K562 (cell line): Measurements from ENCODE around the gene DLK2. TPM values are rescaled to one million over a fixed set of nuclear protein-coding genes. Genes with fewer than 3 reads are reported as not detected.

Experiments used
- C11orf30 ChIP-seq: fragments of 450-650 bp; IDR thresholded peaks from 2 replicates; pipeline ENCODE4 v1.6.1; 2016; ENCODE audit warnings: low read depth, mild to moderate bottlenecking
- DDX20 ChIP-seq: fragments of 450-650 bp; IDR thresholded peaks from 2 replicates; pipeline ENCODE4 v1.6.1; 2016; ENCODE audit warnings: missing genetic modification characterization, low read depth, mild to moderate bottlenecking, missing compliant biosample characterization, moderate library complexity
- EP300 ChIP-seq: IDR thresholded peaks from 2 replicates; pipeline ENCODE4 v1.6.1; 2012; ENCODE audit warnings: low read length, improper control_type of control experiment
- FOXA1 ChIP-seq: fragments of 450-650 bp; IDR thresholded peaks from 2 replicates; pipeline ENCODE4 v1.6.1; 2016; ENCODE audit warnings: mild to moderate bottlenecking, borderline replicate concordance
- GATAD2A ChIP-seq: fragments of 450-650 bp; IDR thresholded peaks from 2 replicates; pipeline ENCODE4 v1.6.1; 2017
- HLTF ChIP-seq: fragments of 450-650 bp; IDR thresholded peaks from 2 replicates; pipeline ENCODE4 v1.6.1; 2016
- NCOR1 ChIP-seq: fragments of 450-650 bp; IDR thresholded peaks from 2 replicates; pipeline ENCODE4 v1.6.1; 2016; ENCODE audit warnings: mild to moderate bottlenecking, moderate library complexity
- POLR3G ChIP-seq: IDR thresholded peaks from 2 replicates; pipeline ENCODE4 v1.6.1; 2011; ENCODE audit not compliant: insufficient read length, insufficient replicate concordance; ENCODE audit errors: extremely low read depth
- SMARCA5 ChIP-seq: fragments of 450-650 bp; IDR thresholded peaks from 2 replicates; pipeline ENCODE4 v1.6.1; 2016
- SMC3 ChIP-seq: conservative IDR thresholded peaks from 2 replicates; pipeline ENCODE4 v1.6.1; 2011; ENCODE audit warnings: low read depth, low read length, improper control_type of control experiment; ENCODE audit not compliant: insufficient read depth
- TCFL5 ChIP-seq: fragments of 250-450 bp; sonication (Bioruptor Pico); conservative IDR thresholded peaks from 2 replicates; pipeline ENCODE4 v1.6.1; 2021; ENCODE audit warnings: mild to moderate bottlenecking, moderate library complexity, matching md5 sums
- ZNF121 ChIP-seq: sonication (generic); formaldehyde crosslinking; conservative IDR thresholded peaks from 2 replicates; pipeline ENCODE4 v1.8.0; 2022; ENCODE audit warnings: missing genetic modification reagents
- ZNF253 ChIP-seq: fragments of 250-450 bp; sonication (Bioruptor Pico); conservative IDR thresholded peaks from 2 replicates; pipeline ENCODE4 v1.6.1; 2021; ENCODE audit warnings: mild to moderate bottlenecking
- ZNF384 ChIP-seq: IDR thresholded peaks from 2 replicates; pipeline ENCODE4 v1.6.1; 2012; ENCODE audit warnings: low read depth, low read length, improper control_type of control experiment
- polyA plus RNA-seq, 8 experiments: library from polyadenylated mRNA; depleted of rRNA in 4 of 8; stranded (reverse) in 5 of 8; unstranded in 3 of 8; fragments of >200 nt; fragmentation: Nextera tagmentation in 2 of 8; fragmentation: Illumina TruSeq in 1 of 8; extraction: Ambion mirVana in 2 of 8; extraction: Trizol in 1 of 8; gene quantifications; 2 replicates each; pipeline versions ENCODE4 v1.2.1 to v1.2.3, GENCODE V29; 2011 to 2014; ENCODE audit warnings: inconsistent platforms in 1 of 8, missing spikeins in 1 of 8
- total RNA-seq, 7 experiments: library from RNA; depleted of rRNA in 6 of 7; stranded (reverse); fragments of >200 nt in 6 of 7; fragmentation: Illumina TruSeq in 2 of 7; extraction: Trizol in 2 of 7; gene quantifications; 2 replicates each; pipeline versions ENCODE4 v1.2.1 to v1.2.3, GENCODE V29; 2011 to 2021; ENCODE audit warnings: low replicate concordance in 1 of 7
- TF ChIP-seq, protein P1 (sequence below), 2 experiments: fragments of 450-650 bp; formaldehyde crosslinking in 1 of 2; IDR thresholded peaks; 2 replicates each; pipeline versions ENCODE4 v1.4.0 to v1.6.1; 2014 to 2020; ENCODE audit warnings: mild to moderate bottlenecking in 2 of 2, borderline replicate concordance in 1 of 2, low read depth in 1 of 2
- TF ChIP-seq, protein P2 (sequence below): fragments of 250-450 bp; sonication (Bioruptor Pico); IDR thresholded peaks from 2 replicates; pipeline ENCODE4 v1.5.0; 2021; ENCODE audit warnings: mild to moderate bottlenecking, moderate library complexity
- TF ChIP-seq, protein P3 (sequence below): fragments of 450-650 bp; conservative IDR thresholded peaks from 2 replicates; pipeline ENCODE4 v1.6.1; 2016; ENCODE audit warnings: missing genetic modification characterization, low read depth, mild to moderate bottlenecking, missing compliant biosample characterization, moderate library complexity

The DLK2 gene
- total and polyA plus RNA-seq, 9 of the 15 experiments (the other 6 are each of a cell fraction or from before 2014, with no cell fraction given), result 0.11 to 0.53 (median 0.29) TPM; not detected in 3

DNA sequence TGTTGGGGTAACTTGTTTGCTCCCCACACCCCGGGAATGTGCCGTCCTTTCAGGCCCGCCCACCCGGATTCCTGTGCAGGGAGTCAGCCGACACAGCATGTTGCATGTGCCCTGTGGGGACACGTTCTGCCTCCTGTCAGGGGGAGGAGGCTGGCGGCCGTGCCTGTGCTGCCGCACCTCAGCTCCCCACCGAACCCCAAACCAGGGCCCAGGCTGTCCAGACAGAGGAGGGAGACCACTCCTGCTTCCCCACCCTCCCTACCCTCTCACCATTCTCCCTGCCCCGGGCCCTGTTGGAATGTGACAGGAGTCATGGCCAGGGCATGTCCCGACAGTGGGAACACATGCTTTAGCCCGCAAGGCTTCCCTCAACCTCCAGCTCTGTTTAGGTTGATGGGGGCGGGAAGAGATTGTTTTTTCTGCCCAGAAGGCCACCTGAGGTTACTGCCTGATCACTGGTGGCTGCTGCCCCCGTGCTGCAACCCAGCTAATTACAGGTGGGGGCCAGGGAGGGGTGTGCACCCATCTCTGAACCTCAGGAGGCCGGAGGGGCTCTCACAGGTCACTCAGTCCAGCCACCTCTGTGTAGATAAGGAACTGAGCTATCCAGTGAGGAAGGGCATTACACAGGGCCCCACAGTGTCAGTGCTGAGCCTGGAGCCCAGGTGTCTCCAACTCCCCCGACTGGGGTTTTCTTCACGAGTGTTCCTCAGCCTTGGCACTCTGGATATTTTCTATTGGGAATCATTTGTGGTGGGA is 41.2 kb upstream of the DLK2 start (continued):
- TF ChIP-seq SMARCA5 (no peak), SMC3 (peak; percentile 92), ZNF121 (no peak), FOXA1 (no peak), GATAD2A (no peak), ZNF384 (peak; percentile 74), HLTF (no peak), NCOR1 (no peak), C11orf30 (no peak), ZNF253 (CRISPR knock-in tag) (no peak), TCFL5 (CRISPR knock-in tag) (no peak), DDX20 (tag) (no peak), POLR3G (no peak), EP300 (no peak)
- TF ChIP-seq, protein P1, sequence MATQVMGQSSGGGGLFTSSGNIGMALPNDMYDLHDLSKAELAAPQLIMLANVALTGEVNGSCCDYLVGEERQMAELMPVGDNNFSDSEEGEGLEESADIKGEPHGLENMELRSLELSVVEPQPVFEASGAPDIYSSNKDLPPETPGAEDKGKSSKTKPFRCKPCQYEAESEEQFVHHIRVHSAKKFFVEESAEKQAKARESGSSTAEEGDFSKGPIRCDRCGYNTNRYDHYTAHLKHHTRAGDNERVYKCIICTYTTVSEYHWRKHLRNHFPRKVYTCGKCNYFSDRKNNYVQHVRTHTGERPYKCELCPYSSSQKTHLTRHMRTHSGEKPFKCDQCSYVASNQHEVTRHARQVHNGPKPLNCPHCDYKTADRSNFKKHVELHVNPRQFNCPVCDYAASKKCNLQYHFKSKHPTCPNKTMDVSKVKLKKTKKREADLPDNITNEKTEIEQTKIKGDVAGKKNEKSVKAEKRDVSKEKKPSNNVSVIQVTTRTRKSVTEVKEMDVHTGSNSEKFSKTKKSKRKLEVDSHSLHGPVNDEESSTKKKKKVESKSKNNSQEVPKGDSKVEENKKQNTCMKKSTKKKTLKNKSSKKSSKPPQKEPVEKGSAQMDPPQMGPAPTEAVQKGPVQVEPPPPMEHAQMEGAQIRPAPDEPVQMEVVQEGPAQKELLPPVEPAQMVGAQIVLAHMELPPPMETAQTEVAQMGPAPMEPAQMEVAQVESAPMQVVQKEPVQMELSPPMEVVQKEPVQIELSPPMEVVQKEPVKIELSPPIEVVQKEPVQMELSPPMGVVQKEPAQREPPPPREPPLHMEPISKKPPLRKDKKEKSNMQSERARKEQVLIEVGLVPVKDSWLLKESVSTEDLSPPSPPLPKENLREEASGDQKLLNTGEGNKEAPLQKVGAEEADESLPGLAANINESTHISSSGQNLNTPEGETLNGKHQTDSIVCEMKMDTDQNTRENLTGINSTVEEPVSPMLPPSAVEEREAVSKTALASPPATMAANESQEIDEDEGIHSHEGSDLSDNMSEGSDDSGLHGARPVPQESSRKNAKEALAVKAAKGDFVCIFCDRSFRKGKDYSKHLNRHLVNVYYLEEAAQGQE (IDR thresholded peaks at IDR 0.05; ENCODE audit: borderline replicate concordance), result peak; percentile 80
- TF ChIP-seq, protein P1 (CRISPR knock-in tag; IDR thresholded peaks at IDR 0.05; ENCODE audit: low read depth), result no peak
- TF ChIP-seq, protein P2, sequence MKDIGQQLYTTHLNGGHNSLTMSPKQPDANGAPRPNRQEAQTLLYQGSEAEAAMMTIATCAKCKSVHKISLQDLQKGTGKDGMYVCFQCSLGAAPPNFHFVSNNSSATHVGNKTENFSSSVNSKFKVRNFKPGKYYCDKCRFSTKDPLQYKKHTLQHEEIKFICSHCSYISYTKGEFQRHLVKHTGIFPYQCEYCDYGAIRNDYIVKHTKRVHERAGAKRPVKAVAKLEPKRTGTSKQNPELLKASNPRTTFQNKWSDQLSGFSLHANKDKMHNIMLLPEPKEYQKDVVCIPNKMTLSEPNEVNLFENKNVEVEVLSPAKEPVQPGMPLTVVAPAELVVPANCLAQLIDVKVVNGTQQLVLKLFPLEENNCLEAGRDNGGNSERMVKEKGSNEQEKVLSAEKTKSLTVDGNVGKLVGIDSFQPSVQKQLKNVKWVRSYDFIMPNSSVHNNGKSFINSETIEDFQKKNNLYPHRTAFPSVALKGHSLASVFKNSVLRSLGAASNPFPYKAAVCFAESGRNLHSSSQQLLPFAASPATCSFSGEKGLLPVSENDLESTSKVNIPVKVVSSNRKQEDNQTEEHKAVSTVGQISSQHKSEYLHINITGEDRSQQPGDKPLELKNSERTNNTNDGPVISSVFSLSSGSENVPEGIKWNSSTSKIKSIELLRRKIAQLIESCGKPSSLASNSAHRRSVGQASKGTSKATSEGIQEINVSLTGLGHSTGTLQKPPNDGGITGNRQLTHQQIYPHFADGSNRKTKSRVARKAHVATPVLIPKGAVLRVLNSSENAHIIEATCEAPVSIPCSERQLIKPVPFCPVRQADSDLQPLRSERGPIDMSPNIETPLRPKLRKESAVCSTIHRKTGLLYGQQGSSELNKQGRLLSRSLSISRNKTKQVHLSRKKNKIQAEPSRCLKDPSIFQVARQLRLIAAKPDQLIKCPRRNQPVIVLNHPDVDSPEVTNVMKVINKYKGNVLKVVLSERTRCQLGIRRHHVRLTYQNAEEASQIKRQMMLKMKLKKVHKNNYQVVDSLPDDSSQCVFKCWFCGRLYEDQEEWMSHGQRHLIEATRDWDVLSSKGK (CRISPR knock-in tag), result no peak
- TF ChIP-seq, protein P3, sequence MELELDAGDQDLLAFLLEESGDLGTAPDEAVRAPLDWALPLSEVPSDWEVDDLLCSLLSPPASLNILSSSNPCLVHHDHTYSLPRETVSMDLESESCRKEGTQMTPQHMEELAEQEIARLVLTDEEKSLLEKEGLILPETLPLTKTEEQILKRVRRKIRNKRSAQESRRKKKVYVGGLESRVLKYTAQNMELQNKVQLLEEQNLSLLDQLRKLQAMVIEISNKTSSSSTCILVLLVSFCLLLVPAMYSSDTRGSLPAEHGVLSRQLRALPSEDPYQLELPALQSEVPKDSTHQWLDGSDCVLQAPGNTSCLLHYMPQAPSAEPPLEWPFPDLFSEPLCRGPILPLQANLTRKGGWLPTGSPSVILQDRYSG (tag), result no peak
